Activated naive CD4-positive, alpha-beta T cell (primary cell): Measurements from ENCODE around the gene CHGA.

Experiments
- DNase-seq, 4 experiments: peaks; one replicate each; lab custom pipeline; 2025; lab: John Stamatoyannopoulos, UW

CHGA gene

DNA sequence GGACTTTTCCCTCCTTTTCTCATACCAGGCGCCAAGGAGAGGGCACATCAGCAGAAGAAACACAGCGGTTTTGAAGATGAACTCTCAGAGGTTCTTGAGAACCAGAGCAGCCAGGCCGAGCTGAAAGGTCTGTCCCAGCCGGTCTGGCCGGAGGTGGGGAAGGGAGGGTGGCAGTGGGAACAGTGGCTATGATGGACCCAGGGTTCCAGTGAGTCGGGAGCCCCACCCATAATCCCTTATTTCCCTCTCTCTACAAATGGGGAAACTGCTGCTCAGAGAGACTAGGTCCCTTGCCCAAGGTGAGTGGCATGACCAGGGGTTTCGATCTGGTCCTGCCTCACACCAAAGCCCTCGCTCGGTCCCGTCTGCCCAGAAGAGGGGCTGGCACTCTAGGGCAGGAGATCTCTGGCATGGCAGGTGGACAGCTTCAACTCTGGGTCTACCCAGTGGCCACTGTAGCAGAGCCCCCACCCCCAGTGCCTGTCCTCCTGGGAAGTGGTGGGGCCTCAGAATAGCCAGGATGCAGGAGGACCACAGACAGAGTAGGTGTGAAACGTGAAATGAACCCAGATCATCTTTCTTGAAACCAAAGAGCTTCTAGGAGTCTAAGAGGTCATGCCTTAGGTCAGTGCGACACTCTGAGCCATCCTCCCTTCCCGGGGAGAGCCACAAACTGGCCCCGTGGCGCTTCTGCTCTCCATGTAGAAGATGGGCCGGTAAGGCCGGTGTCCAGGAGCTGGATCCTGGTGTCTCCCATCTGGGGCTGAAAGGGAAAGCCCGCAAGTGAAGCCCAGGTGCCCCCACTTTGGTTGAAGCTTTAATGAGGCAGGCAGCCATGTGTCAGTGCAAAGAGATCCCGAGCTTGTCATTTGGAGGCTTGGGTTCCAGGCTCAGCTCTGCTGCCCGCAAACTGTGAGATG, 7.0 kb downstream of the CHGA start:
- DNase-seq = no peak

DNA sequence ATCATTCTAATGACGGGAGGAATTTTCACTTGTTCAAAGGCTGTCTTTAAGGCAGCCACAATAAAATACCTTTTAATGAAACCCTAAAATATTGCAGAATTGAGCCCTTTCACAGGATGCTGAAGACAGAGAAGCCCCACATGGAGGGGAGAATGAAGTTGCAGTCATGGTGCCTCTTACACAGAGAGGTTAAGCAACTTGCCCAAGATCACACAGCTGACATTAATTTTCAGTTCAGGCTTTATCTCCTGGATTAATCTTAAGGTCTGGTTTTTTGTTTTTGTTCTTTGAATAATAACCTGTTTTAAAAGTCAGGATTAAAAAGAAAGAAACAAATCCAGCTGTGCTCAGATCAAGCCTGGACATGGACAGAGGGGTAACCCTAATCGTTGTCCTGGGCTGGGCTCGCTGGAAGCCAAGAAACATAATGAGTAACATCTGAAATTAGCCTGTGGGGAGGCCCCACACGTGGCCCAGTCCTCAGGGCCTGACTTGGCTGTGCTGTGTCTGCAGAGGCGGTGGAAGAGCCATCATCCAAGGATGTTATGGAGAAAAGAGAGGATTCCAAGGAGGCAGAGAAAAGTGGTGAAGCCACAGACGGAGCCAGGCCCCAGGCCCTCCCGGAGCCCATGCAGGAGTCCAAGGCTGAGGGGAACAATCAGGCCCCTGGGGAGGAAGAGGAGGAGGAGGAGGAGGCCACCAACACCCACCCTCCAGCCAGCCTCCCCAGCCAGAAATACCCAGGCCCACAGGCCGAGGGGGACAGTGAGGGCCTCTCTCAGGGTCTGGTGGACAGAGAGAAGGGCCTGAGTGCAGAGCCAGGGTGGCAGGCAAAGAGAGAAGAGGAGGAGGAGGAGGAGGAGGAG, 8.0 kb downstream of the CHGA start:
- no peak for DNase-seq

DNA sequence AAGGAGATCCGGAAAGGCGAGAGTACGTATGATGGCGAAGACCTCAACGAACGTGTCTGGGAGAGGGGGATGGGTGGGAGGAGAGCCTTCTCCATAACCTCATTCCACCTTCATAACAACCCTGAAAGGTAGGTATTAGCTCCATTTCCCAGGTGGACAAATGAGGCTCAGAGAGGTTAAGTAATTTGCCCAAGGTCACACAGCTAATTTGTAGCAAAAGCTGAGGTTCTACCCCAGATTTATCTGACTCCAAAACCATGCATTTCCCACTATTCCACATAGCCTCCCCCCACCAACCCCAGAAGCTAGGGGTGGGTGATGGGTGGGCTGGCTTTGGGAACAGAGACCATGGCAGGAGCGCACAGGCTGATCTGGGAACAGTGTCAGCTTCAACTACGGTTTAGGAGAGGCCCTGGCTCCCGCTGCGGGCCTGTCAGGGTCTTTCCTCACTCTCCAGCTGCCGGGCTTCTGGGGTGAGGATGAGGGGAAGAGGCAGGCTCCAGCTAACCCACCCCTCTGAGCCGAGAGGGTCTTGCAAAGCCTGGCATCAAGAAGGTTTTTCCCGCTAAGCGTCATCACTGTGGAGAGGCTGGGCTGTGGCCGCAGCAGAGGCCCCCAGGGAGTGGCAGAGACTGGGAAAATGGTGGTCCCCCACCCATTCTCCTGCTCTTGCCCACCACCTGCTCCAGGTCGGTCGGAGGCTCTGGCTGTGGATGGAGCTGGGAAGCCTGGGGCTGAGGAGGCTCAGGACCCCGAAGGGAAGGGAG, 8.9 kb downstream of the CHGA start:
- DNase-seq = no peak

DNA sequence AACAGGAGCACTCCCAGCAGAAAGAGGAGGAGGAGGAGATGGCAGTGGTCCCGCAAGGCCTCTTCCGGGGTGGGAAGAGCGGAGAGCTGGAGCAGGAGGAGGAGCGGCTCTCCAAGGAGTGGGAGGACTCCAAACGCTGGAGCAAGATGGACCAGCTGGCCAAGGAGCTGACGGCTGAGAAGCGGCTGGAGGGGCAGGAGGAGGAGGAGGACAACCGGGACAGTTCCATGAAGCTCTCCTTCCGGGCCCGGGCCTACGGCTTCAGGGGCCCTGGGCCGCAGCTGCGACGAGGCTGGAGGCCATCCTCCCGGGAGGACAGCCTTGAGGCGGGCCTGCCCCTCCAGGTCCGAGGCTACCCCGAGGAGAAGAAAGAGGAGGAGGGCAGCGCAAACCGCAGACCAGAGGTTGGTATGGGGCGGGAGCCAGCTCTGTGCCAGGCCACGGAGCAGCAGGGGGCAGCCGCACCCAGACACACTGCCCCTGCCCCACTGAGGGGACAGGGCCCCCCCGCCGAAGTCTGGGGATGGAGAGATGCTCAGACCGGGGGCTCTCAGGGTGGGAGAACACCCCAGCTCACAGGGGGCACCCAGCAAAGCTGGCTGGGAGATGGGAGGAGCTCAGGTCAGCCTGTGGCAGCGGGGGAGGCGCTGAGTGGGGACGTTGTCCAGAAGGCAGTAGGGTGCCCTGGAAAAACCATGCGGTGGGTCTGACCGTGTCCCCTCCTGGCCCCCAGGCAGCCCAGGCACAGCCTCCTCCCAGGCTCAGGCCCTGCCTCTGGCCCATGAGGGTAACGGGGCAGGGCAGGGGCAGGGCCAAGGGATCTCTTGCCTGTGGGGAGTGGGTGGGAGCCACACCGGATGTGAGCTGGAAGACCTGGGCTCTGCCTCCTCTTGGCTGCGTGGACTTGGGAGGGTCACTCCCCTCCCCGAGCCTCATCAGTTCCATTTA, 9.8 kb downstream of the CHGA start:
- DNase-seq = no peak

DNA sequence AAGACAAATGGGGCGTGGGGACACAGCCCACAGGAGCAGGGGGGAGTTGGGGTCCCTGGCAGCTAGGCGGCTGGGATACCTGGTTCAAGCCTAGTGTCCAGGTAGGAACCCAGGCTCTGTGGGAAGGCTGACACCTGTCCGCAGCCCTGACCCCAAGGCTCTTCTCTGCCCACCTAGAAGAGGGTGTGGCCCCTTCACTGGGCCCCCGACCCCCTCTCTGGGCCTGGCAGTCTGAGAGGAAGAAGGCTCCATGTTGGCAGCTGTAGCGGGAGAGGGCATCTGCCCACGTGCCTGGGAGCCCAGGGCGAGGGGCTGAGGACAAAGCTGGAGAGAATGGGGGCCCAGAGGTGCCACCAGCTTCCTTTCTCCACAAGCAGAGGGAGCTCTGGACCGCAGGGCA, 10.5 kb downstream of the CHGA start:
- no peak for DNase-seq

DNA sequence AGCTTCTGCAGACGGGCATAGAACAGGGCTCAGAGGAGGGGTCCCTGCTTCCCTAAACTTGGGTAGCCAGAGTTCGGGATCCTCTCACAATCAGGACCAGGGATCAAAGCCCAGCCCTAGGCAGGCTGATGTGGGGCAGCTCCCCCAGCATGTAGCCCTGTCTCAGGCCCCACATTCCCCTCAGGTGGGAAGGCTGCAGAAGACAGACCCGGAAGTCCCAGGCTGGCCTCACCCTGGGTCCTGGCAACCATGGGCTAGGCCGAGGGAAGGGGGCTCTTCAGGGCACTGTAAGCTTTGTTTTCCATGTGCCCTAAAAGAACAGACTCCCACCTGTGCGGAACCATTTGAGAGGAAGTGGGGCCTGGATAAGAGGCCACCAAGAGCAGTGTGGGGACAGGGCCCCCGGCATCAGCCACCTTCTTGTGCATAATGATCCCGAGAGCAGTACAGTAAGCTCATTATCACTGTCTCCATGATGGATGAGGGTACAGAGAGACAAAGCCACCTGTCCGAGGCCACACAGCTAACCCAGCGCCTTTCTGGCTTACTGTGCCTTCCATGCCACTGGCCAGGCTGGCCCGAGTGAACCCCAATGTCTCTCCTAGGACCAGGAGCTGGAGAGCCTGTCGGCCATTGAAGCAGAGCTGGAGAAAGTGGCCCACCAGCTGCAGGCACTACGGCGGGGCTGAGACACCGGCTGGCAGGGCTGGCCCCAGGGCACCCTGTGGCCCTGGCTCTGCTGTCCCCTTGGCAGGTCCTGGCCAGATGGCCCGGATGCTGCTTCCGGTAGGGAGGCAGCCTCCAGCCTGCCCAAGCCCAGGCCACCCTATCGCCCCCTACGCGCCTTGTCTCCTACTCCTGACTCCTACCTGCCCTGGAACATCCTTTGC, 11.5 kb downstream of the CHGA start:
- DNase-seq = no peak

DNA sequence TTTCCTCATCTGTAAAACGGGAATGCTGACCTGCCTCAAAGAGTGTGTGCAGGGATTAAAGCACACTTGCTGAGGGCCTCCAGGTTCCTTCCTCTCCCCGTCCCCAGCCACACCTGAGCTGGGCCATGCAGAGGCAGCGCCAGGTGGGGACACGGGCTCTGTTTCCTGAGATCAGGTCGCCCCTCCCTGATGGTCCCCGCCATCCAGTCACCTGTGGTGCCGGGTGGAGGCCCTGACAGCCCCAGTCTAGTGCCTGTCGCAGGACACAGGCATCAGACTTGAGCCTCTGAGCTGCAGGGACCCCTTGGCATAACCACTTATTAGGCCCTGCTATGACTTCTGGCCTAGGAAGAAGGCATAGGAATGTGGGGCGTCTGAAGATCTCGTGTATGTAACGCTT, 12.5 kb downstream of the CHGA start:
- DNase-seq = no peak

DNA sequence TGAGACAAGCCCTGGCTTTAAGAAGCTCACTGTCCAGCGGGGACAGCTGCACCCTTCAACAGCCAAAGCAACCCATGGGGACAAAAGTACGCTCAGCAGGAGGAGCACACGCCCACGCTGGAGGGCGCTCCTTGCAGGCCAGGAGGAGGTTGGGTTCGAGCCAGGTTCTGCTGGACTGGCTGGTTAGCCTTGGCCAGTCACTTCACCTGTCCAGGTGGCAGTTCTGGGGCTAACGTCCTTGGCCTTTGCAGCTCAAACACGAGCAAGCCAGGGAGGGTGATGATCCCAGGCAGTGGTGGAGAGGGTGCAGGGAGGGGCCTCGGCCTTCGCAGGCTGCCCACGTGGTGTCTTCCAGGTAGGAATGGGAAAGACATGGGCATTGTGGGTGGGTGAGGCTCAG, 13.1 kb downstream of the CHGA start:
- no peak for DNase-seq

DNA sequence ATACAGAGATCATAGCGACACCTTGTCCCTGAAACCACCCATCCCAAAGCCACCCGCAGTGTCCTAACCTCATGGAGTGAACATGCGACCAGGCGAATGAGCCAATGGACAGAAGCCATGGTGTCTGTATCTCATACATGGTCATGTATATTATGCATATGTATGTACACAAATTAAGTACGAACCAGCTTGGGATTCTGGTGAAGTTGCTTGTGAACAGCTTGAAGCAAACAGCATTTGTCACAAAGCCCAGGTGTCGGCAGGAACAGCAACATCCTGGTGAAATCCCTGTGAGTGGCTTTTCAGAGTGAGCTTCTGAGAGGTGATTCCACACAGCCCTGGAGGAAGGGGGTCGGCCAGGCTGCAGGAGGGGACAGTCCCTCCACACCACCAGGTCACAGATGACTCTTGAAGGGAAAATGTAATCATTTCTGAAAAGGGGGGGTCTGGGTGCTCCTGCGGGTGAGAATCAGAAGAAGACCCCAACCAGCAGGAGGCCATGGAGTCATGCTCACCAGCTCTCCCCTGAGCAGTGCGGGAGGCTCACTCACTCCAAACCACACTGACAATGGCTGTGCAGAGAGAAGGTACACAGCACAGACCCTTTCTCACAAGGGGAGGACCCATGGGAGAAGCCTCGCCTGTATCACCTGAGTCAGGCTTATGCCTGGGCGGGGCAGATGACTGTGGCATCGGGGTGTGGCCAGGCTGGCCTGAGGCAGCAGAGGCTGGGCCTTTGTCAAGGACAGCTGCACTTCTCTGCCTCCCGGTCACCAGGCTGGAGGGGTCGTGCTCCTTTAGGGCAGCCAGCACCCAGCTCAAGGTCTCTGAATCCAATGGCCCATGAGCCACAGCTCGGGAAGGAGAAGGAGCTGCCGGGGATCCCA, 14.3 kb downstream of the CHGA start:
- no peak for DNase-seq

DNA sequence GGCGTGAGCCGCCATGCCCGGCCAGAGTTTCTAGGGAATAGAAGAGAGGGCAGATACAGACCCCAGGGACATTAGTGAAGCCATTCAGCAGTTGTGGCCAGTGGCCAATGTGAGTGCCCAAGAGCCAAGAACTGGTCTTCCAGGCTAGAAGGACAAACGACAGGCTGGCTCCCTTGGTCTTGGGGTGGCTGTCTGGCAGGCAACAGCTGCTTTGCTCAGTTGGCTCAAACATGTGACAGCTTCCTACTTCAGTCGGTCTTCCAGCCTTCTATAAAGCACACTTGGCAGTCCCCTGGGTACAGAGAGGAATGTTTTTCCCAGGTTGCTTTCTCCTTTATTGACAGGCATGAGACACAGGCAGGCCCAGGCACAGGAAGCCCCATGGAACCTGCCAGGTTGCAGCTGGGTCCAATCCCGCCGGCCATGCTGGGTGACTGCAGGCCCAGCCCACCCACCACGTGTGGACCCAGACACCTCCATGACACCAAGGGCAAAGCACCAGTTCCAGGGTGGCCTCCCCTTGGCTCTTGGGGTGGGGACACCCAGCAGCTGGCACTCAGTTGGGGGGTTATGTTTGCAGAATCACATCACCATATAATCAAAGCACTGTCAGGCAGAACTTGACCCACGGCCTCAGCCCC, 15.4 kb downstream of the CHGA start:
- no peak for DNase-seq

DNA sequence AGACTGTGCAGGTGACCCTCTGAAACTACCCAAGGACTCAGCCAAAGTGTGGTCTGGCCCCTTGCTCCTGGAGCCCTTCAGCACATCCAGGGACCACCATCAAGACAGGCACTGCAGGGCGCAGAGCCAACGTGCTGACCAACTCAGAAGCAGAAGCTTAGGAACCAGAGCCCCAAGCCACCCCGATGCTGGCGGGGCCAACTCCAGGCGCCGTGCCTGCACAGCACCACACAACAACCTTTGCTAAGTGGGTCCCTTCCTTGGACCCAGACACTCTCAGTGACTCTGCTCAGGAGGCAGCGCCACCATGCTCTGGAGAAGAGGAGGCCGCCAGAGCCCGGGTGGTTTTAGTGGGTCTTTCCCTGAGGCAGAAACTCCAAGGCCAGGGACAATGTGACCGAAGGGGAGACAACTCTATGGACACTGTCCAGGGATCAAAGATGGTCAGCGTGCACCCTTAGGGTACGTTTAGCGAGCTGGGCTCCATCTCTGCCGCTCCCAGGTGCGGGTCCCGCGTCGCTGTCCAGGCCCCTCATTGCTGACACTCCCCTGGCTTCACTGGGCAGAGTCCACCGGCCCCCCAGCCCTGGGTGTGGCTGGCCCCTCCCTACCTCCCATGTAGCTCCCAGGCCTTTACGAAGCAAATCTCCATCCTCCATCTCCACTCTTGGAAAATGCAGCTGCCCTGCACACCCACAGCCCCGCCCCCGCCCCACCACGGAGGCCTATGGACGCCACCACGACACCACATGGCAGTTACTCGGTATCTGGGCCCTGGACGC, 16.1 kb downstream of the CHGA start:
- no peak for DNase-seq

DNA sequence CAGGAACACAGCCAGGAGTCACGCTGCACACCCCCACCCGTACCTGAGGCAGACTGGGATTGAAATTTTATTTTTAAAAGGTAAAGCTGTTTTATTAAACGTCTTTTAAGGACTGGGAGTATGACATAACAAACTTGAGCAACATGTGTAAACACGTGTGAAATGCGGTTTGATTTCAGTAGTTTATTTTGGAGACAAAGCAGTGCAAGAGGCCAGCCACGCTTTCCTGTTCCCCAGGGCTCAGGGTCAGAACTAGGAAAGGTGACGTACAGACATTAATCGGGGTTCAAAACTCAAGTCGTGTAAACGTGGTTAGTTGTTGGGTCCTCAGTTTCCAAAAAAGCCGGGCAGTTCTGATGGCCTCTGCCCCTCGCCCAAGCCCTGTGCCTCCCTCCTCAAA, 16.7 kb downstream of the CHGA start:
- DNase-seq = no peak

DNA sequence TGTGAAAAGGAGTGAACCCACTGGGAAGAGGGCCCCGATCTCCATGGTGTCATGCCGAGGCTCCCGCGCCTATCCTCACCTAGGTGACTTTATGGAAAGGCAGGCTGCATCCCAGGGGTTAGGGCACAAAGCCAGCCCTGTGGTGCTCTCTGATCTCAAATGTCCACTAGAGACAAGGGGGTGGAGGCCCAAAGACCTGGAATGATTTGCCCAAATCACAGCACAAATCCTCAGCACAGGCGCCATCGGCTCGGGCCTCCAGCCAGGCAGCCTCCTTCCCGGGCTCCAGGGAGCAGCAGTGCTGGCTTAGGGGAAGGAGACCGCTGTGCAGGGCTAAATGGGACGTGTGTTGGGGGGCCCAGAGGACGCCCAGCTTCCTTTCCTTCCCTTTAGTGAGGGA, 17.6 kb downstream of the CHGA start:
- no peak for DNase-seq

DNA sequence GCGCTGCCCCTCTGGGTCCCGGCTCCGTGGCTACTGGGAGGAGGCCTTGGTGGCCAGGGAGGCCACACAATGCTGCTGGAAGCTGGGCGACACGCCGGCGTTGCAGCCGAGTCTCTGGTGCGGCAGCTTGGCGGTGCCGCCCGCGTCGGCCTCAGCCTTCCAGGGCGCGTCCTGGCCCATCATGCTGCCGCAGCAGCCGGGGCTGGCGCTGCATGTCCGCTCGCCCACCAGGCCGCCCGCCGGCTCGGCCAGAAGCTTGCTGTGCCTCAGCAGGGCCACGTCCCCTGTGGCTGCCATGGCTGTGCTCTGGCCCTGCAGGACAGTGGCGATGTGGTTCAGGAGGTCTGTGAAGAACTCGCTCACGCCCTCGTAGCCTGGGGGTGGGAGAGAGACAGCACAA, 18.6 kb downstream of the CHGA start:
- DNase-seq = no peak

DNA sequence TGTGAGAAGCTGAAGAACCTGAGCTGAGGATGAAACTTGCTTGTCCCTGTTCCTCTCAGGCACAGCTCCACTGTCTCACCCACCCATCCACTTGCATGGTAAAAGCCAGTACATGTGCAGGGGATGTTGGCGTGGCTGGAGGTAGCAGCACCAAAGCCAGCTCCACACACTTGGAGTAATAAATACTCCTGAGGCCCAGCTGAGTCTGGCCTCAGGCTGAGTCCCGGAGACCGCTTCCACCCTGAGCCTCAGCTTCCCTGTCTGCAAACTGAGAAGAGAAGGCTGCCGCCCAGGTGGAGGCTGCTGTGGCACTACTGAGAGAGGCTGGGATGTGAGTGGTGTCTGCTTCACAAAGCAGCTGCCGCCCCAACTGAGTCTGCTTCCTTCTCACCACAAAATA, 19.2 kb downstream of the CHGA start:
- no peak for DNase-seq

DNA sequence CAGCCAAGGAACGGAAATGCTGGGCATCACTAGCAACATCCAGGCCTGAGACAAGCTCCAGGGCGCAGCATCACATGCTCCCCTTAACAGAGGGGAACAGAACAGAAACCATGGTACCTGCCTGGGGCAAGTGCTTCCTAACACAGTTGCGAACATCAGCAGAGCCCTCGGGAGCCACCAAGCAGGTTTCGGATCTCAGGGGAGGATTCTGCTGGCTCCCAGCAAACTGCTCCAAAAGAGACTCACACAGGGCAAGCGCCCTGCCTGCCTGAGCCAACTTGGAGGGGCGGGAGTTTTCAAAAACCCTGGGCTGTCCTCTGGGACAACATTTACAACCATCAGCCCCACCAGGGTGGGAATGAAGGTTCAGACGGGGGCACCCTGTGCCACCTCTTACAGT, 19.6 kb downstream of the CHGA start:
- DNase-seq = no peak

DNA sequence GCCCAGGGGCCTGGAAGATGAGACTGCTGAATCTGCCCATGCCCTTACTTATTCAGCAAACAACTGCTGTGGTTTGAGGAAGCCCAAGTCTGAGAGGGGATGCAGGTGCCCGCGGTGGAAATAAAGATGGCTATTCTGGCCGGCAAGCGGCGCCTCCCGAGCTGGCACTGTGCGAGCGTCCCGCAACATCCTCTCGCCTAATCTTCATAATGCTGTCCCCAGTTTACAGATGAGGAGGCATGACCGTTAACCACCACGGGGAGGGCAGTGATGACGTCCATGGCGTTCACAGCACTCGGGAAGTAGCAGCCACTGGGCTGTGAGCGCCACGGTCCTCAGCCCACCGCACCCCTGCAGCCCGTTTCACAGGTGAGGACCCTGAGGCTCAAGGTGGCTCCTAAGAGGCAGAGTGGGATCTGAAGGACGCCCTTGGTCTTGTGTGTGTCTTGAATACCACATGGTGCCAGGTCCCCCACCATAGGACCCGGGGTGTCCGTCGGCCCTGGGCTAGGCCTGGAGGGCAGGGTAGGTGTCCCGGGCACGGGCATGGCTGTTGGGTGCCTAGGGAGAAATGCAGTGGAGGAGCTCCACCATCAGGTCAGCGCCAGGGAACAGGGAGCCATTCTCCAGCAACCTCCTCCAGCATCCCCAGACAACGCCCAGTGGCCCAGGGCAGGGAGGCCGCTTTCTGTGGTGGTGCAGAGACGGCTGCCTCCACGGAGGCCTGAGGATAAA, 20.2 kb downstream of the CHGA start:
- no peak for DNase-seq
